Colon (tissue), 2 donors: ENCODE data around the gene ZNF573.
"Not testable (repeated sequence)": the region's sequence is repeated elsewhere in the genome, so short reads cannot be mapped to it uniquely, and the experiment has no call there.

ENCODE experiments used
- FAIRE-seq: peaks from 2 replicates; lab custom pipeline; 2012; peaks lifted over from hg19 to GRCh38; lab: Jason Lieb, UNC
- donor health status: control.
- donor health status: control.

Gene ZNF573

DNA sequence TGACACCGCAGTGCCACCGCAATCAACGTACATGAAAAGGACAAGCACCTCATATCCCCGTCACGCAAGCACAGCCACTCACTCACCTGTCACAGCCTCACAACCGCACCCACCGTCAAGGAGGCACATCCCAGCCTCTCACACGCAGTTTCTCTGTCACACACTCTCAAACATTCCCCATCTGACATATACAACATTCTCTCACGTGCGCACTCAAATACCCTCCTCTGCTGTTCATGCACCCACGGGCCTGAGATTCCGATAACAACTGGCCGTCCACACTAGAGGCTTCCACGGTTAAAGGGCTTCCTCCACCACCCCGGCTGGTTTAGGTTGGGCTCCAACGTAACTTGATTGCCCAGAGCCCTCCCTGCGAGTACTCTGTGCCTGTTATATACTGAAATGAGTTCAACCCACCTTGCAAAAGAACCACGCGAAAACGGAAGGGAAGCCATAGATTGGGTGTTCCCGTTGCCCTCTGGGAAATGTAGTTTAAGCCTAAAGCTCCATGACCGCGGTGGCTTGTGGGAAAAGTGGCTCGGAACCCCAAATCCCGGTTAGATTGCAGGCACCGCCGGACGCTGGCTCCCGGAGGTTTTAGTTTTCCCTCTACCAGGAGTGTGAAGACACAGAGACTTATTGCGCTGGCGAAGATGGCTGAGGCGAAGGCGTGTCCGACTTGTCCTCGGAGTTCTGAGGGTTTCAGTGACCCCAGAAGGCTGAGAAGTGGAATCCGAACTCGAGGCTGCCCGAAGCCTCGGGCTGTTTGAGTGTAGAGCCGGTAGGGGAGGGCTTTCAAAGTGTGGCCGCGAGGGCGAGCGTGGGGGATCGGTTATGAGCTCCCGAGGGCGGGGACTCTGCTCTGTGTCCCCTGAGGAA lies at the start of gene ZNF573:
Gene ZNF573, minus strand, starts transcription at position 460 of the 879 bp plus-strand sequence. CDS start 5,857 bp downstream, outside the sequence.
- no peak for FAIRE-seq

- FAIRE-seq: no peak
Observed at GRCh38 chr19:37817180-37817981, 38.0 kb upstream of the ZNF573 start.

DNA sequence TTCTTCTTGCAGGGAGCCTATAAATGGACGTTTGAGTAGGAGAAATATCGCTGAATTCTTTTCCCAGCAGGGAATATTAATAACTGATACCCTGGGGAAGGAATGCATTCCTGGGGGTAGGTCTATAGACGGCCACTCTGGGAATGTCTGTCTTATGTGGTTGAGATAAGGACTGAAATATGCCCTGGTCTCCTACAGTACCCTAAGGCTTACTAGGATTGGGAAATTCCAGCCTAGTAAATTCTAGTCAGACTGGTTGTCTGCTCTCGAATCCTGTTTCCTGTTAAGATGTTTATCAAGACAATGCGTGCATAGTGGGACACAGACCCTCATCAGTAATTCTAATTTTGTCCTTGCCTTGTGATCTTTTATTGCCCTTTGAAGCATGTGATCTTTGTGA lies 36.2 kb upstream of the ZNF573 start:
- FAIRE-seq: not testable (repeated sequence)

GRCh38 chr19:37813340-37813739 lies 34.0 kb upstream of the ZNF573 start:
- FAIRE-seq: no peak

DNA sequence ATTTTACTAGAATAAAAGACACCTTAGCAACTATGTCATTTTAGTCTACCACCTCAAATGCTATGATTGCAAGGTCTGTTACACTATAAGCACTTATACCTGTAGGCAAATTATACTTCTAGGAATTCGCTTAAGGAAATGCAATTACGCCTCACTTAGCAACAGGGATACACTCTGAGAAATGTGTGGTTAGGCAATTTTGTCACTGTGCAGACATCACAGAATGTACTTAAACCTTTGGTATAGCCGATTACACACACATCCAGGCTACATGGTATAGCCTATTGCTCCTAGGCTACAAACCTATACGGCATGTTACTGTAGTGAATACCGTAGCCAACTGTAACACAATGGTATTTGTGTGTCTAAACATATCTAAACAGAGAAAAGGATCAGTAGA lies 30.0 kb upstream of the ZNF573 start:
- FAIRE-seq: no peak

GRCh38 chr19:37803249-37803840 lies 24.0 kb upstream of the ZNF573 start:
- FAIRE-seq: no peak

- no peak for FAIRE-seq
Observed at GRCh38 chr19:37790244-37790925, 11.0 kb upstream of the ZNF573 start.

GRCh38 chr19:37778613-37779126 lies 716 bp downstream of the ZNF573 start:
- no peak for FAIRE-seq

- no peak for FAIRE-seq
Observed at GRCh38 chr19:37770985-37771384, 8.4 kb downstream of the ZNF573 start.

- no peak for FAIRE-seq
Observed at GRCh38 chr19:37763488-37763887, 15.9 kb downstream of the ZNF573 start.

GRCh38 chr19:37757683-37758082 lies 21.7 kb downstream of the ZNF573 start:
- FAIRE-seq: not testable (repeated sequence)

GRCh38 chr19:37738371-37738770 lies 41.0 kb downstream of the ZNF573 start:
- no peak for FAIRE-seq

GRCh38 chr19:37725181-37725580 lies 54.2 kb downstream of the ZNF573 start:
- FAIRE-seq: no peak

DNA sequence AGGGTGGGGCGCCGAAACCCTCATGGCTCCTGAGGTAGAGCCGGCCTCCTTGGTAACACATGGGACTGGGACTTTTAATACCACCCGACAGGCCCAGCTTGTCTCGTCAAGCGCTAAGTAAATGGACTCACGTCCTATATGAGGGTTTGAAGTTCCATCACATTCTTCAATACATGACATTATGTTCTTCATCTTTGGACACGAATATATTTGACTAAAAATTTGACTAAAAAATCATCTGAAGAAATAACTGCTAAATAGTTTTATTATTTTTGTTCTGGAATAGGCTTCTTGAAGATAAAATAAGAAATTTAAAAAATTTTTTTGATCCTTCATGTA lies 59.5 kb downstream of the ZNF573 start:
- no peak for FAIRE-seq

DNA sequence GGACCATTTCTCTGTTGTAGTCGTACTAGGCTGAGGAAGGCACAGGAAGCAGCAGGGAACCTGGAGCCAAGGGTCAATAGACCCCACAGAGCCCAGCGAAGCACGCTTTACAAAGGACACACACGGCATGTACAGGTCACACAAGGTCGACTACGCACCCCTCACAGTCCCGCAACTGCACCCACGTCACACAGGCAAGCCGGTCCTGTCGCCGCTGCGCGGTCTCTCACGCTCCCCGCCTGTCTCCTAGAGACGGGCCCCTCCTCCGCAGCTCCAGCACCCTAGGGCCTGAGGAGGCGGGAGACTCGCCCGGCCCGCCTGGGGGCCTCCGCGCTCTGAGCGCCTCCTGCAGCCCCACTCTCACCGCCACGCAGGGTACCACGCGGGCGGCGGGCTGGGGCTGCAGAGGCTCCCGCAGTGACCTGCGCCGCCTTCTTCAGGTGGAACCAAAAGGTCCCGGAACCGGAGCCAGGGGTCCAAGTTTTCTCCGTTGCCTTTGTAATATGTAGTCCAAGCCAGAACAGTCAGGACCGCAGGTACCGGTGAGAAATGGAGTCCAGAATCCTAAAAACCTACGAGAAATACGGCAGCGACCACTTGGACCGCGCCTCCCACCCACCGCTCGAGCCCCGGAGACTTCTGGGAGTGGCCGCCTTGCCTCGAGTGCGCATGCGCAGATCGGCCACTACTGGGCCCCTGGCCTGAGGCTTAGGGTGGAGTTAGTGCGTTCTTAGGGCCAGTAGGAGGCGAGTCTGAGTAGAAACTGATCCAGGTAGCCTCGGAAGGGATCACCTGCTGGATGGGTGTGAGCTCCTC lies 60.1 kb downstream of the ZNF573 start, which contains the start of gene ZNF607:
Gene ZNF607, minus strand, starts transcription at position 651 of the 816 bp plus-strand sequence. CDS start 8,143 bp downstream, outside the sequence.
- no peak for FAIRE-seq

DNA sequence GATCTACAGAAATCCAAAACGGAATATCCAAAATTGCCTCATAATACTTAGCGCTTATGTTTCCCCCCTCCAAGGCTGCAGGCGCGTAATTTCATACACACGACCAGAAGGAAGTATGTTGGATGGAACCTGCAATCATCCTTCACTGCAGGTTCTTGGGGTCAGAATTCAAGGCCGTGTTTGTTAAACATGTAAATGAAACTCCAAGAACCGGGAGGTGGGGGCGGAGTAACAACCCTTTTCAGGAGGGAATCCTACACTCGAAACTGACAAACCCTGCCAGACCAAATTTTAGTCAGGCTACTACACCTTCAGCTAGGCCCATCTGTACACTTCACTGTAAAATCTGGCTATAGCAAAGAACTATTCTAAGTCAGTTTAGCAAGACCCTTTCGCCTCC lies 61.1 kb downstream of the ZNF573 start:
- no peak for FAIRE-seq

DNA sequence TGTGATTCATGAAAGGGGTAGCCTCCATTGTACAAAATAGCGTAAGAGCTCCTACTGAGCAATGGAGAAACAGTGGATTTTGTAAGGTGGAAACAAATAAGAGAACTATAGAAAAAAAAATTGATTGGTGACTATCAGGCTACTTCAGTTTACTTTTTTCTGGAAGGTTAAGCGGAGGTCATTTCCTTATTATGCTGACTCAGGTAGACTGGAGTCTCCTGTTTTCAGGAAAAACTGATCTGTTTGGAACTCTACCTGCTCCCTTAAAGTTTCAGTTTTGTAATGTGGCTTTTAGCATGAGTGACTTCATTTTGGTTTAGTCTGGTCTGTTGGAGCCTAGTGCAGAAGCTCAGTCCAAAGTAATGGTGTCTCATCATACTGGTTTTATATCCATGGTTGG lies 63.2 kb downstream of the ZNF573 start:
- no peak for FAIRE-seq

DNA sequence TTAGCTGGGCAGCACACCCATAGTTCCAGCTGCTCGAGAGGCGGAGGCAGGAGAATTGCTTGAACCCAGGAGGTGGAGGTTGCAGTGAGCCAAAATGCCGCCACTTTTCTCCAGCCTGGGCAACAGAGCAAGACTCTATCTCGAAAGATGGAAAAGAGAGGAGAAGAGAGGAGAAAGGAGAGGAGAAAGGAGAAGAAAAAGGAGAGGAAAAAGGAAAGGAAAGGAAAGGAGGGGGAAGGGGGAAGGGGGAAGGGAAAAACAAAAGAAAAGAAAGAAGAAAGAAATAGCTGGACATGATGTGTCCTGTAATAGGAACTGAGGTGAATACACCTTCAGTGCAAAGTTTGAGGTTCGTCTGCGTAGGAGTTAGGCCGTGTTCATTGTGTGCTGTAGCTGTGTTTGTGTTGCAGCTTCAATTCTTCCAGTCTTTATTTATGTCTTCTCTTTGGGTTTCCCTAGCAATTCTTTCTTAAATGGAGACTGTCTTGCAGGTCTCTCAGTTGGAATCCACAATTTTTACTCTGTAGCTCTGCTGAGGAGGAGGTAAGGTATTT lies 73.3 kb downstream of the ZNF573 start:
- no peak for FAIRE-seq

GRCh38 chr19:37699057-37699456 lies 80.3 kb downstream of the ZNF573 start:
- FAIRE-seq: no peak

GRCh38 chr19:37698216-37698615 lies 81.2 kb downstream of the ZNF573 start:
- no peak for FAIRE-seq
